ENCODE results near the gene LBP. TPM values are rescaled to one million over a fixed set of nuclear protein-coding genes. Genes with fewer than 3 reads are reported as not detected.

Gene LBP, protein sequence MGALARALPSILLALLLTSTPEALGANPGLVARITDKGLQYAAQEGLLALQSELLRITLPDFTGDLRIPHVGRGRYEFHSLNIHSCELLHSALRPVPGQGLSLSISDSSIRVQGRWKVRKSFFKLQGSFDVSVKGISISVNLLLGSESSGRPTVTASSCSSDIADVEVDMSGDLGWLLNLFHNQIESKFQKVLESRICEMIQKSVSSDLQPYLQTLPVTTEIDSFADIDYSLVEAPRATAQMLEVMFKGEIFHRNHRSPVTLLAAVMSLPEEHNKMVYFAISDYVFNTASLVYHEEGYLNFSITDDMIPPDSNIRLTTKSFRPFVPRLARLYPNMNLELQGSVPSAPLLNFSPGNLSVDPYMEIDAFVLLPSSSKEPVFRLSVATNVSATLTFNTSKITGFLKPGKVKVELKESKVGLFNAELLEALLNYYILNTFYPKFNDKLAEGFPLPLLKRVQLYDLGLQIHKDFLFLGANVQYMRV
- 0.03 and 0.05 TPM in 2 replicates for polyA plus RNA-seq (2012; rRNA removed)
- 0.03 and 0.04 TPM in 2 replicates for polyA plus RNA-seq (2012; cell fraction: cytosol; rRNA removed)
- polyA plus RNA-seq (2012; cell fraction: nucleus; rRNA removed): not detected in 2 replicates

DNA sequence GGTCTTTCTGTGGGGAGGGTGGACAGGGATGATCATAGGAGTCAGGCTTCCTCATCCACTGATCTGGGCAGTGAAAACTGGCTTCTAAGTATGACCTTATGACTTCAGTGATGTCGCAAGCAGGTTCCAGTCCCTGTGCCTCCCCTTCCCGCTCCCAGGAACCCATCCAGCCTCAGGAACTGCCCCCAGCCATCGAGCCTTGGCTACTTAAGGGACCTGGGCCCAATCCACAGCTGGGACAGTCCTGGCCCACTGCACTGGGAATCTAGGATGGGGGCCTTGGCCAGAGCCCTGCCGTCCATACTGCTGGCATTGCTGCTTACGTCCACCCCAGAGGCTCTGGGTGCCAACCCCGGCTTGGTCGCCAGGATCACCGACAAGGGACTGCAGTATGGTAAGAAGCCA is at the start of gene LBP:
LBP (plus strand) TSS at position 236 of the 405 bp plus-strand sequence; CDS start at position 271, 35 bp downstream.
- Histone ChIP-seq H3K79me2 (ENCODE audit: insufficient read depth) (no peaks in the 10 kb centered on the region), H2AFZ (ENCODE audit: low read depth) (no peak within 1 kb of the TSS), H3K4me3 (ENCODE audit: low read depth in 2 of 2, low read length in 1 of 2) (no peak within 1 kb of the TSS), H3K9me2 (no peaks in the 10 kb centered on the region), H3F3A (replicated peaks; ENCODE audit: insufficient read depth) (no peaks in the 10 kb centered on the region), H3K27me3 (ENCODE audit: insufficient read depth) (peaks cover 7% of the 10 kb centered on the region; the same call in 1 of the 2 replicates), H3K4me1 (ENCODE audit: control insufficient read depth in 1 of 2, insufficient read depth in 2 of 2, low read depth in 1 of 2, low read length in 1 of 2) (no peaks in the 10 kb centered on the region), H3K9ac (no peak within 1 kb of the TSS), H3K27ac (ENCODE audit: low read depth in 2 of 2, low read length in 1 of 2) (no peak within 1 kb of the TSS), H3K36me3 (replicated peaks in 1 of 2; ENCODE audit: control insufficient read depth in 1 of 2, insufficient read depth in 2 of 2, low read length in 1 of 2) (no peaks in the 10 kb centered on the region), H3K4me2 (no peak within 1 kb of the TSS), H3K9me3 (no peaks in the 10 kb centered on the region), H4K20me1 (ENCODE audit: insufficient read depth) (no peaks in the 10 kb centered on the region)
- POLR2A ChIA-PET: no interaction called here
- TF ChIP-seq MEF2A (IDR thresholded peaks at IDR 0.05; ENCODE audit: borderline replicate concordance, low read depth) (no peak), RCOR1 (IDR thresholded peaks at IDR 0.05; ENCODE audit: low read length) (no peak), TAF1 (IDR thresholded peaks at IDR 0.05; ENCODE audit: borderline replicate concordance, low read depth, low read length) (no peak), TCF12 (IDR thresholded peaks at IDR 0.05) (no peak), TEAD4 (IDR thresholded peaks at IDR 0.05; ENCODE audit: borderline replicate concordance, insufficient read depth) (no peak), FOSL2 (IDR thresholded peaks at IDR 0.05; ENCODE audit: borderline replicate concordance, low read depth) (no peak), JUND (IDR thresholded peaks at IDR 0.05) (no peak), CHD2 (IDR thresholded peaks at IDR 0.05; ENCODE audit: low read length, partially characterized antibody) (no peak), MXI1 (IDR thresholded peaks at IDR 0.05; ENCODE audit: low read depth, low read length) (no peak)
- TF ChIP-seq, protein P1, sequence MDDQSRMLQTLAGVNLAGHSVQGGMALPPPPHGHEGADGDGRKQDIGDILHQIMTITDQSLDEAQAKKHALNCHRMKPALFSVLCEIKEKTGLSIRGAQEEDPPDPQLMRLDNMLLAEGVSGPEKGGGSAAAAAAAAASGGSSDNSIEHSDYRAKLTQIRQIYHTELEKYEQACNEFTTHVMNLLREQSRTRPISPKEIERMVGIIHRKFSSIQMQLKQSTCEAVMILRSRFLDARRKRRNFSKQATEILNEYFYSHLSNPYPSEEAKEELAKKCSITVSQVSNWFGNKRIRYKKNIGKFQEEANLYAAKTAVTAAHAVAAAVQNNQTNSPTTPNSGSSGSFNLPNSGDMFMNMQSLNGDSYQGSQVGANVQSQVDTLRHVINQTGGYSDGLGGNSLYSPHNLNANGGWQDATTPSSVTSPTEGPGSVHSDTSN (IDR thresholded peaks at IDR 0.05): no peak
- TF ChIP-seq, protein P2, sequence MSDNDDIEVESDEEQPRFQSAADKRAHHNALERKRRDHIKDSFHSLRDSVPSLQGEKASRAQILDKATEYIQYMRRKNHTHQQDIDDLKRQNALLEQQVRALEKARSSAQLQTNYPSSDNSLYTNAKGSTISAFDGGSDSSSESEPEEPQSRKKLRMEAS (IDR thresholded peaks at IDR 0.05; ENCODE audit: low read depth): no peak
- TF ChIP-seq, protein P3, sequence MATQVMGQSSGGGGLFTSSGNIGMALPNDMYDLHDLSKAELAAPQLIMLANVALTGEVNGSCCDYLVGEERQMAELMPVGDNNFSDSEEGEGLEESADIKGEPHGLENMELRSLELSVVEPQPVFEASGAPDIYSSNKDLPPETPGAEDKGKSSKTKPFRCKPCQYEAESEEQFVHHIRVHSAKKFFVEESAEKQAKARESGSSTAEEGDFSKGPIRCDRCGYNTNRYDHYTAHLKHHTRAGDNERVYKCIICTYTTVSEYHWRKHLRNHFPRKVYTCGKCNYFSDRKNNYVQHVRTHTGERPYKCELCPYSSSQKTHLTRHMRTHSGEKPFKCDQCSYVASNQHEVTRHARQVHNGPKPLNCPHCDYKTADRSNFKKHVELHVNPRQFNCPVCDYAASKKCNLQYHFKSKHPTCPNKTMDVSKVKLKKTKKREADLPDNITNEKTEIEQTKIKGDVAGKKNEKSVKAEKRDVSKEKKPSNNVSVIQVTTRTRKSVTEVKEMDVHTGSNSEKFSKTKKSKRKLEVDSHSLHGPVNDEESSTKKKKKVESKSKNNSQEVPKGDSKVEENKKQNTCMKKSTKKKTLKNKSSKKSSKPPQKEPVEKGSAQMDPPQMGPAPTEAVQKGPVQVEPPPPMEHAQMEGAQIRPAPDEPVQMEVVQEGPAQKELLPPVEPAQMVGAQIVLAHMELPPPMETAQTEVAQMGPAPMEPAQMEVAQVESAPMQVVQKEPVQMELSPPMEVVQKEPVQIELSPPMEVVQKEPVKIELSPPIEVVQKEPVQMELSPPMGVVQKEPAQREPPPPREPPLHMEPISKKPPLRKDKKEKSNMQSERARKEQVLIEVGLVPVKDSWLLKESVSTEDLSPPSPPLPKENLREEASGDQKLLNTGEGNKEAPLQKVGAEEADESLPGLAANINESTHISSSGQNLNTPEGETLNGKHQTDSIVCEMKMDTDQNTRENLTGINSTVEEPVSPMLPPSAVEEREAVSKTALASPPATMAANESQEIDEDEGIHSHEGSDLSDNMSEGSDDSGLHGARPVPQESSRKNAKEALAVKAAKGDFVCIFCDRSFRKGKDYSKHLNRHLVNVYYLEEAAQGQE (IDR thresholded peaks at IDR 0.05; ENCODE audit: low read depth, low read length): no peak
- TF ChIP-seq, protein P4, sequence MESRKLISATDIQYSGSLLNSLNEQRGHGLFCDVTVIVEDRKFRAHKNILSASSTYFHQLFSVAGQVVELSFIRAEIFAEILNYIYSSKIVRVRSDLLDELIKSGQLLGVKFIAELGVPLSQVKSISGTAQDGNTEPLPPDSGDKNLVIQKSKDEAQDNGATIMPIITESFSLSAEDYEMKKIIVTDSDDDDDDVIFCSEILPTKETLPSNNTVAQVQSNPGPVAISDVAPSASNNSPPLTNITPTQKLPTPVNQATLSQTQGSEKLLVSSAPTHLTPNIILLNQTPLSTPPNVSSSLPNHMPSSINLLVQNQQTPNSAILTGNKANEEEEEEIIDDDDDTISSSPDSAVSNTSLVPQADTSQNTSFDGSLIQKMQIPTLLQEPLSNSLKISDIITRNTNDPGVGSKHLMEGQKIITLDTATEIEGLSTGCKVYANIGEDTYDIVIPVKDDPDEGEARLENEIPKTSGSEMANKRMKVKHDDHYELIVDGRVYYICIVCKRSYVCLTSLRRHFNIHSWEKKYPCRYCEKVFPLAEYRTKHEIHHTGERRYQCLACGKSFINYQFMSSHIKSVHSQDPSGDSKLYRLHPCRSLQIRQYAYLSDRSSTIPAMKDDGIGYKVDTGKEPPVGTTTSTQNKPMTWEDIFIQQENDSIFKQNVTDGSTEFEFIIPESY (IDR thresholded peaks at IDR 0.05; ENCODE audit: borderline replicate concordance, low read depth): no peak
- CTCF ChIA-PET: interaction anchor here (1.0 kb wide), 1 partner anchor 10 kb away, joined by 4 read pairs; no protein-coding TSS in a partner anchor
- DNase-seq: no peak
- 49% methylated on average over 4 of the region's 8 CpGs for WGBS (ENCODE audit: low lambda C conversion rate)
